Activated CD4-positive, alpha-beta memory T cell treated with anti-CD3 and anti-CD28 coated beads for 36 hours (primary cell): ENCODE results near the gene WASL. TPM values are rescaled to one million over a fixed set of nuclear protein-coding genes. Genes with fewer than 3 reads are reported as not detected.
"Not testable (repeated sequence)": the region's sequence is repeated elsewhere in the genome, so short reads cannot be mapped to it uniquely, and the experiment has no call there.

ENCODE experiments used
- CTCF ChIA-PET: fragments of 350-600 bp; sonication (Branson Sonifier 250); formaldehyde crosslinking; loops from one replicate; lab custom pipeline; 2021; ENCODE audit warnings: antibody characterized with exemption, inconsistent platforms; lab: Charles Lee
- POLR2A ChIA-PET: fragments of 350-600 bp; sonication (Branson Sonifier 250); formaldehyde crosslinking; loops from one replicate; lab custom pipeline; 2021; ENCODE audit warnings: antibody characterized with exemption; lab: Charles Lee
- DNase-seq: peaks from one replicate; pipeline ENCODE4 v3.0.0-alpha.2; 2020
- H3K27ac Mint-ChIP-seq: one replicate; pipeline ENCODE4 v1.8.0; 2021; ENCODE audit warnings: mixed read lengths
- H3K27me3 Mint-ChIP-seq: one replicate; pipeline ENCODE4 v1.8.0; 2021; ENCODE audit warnings: mixed read lengths
- H3K36me3 Mint-ChIP-seq: one replicate; pipeline ENCODE4 v1.8.0; 2021; ENCODE audit warnings: mixed read lengths
- H3K4me1 Mint-ChIP-seq: one replicate; pipeline ENCODE4 v1.8.0; 2021; ENCODE audit warnings: low read depth, mixed read lengths
- H3K4me3 Mint-ChIP-seq: one replicate; pipeline ENCODE4 v1.8.0; 2021; ENCODE audit warnings: mild to moderate bottlenecking, mixed read lengths
- H3K9me3 Mint-ChIP-seq: one replicate; pipeline ENCODE4 v1.8.0; 2021; ENCODE audit warnings: mixed read lengths
- intact Hi-C: fragments of 100-400 bp; cut with micrococcal nuclease; formaldehyde crosslinking; loops from one replicate; pipeline ENCODE4 v1.15.1; 2023
- total RNA-seq, 2 experiments: library from RNA; stranded (reverse); gene quantifications; one replicate each; pipeline ENCODE4 v1.2.3, GENCODE V29; 2021

WASL gene
- total RNA-seq, 2 experiments from 2014 or later = 5.1 to 5.9 TPM

- Mint-ChIP-seq H3K27me3 (peaks cover 4% of the 10 kb centered on the region), H3K27ac (no peak overlapping the region), H3K4me1 (no peaks in the 10 kb centered on the region), H3K4me3 (no peak overlapping the region), H3K36me3 (no peaks in the 10 kb centered on the region), H3K9me3 (no peaks in the 10 kb centered on the region)
- POLR2A ChIA-PET = no interaction called here
- no peak for DNase-seq
- intact Hi-C loops = no loop called here
- CTCF ChIA-PET = interaction anchor here (0.6 to 1.5 kb wide), 2 partner anchors 14 to 31 kb away, joined by 3 to 4 read pairs; no protein-coding TSS in a partner anchor
Observed at GRCh38 chr7:123784263-123784662, 35.5 kb upstream of the WASL start.

- Mint-ChIP-seq H3K27ac (no peak overlapping the region), H3K36me3 (no peaks in the 10 kb centered on the region), H3K4me3 (no peak overlapping the region), H3K4me1 (no peaks in the 10 kb centered on the region), H3K9me3 (no peaks in the 10 kb centered on the region), H3K27me3 (peaks cover 4% of the 10 kb centered on the region)
- CTCF ChIA-PET = no interaction called here
- no peak for DNase-seq
- POLR2A ChIA-PET = no interaction called here
- intact Hi-C loops = no loop called here
Observed at GRCh38 chr7:123783820-123784219, 35.0 kb upstream of the WASL start.

GRCh38 chr7:123782071-123782798 is 33.4 kb upstream of the WASL start:
- ChIA-PET CTCF (interaction anchor here (1.4 kb wide), 1 partner anchor 15 kb away, joined by 3 read pairs; no protein-coding TSS in a partner anchor), POLR2A (no interaction called here)
- H3K27ac Mint-ChIP-seq = no peak overlapping the region
- no peaks in the 10 kb centered on the region for H3K9me3 Mint-ChIP-seq
- H3K36me3 Mint-ChIP-seq = no peaks in the 10 kb centered on the region
- no peaks in the 10 kb centered on the region for H3K4me1 Mint-ChIP-seq
- no peak for DNase-seq
- no peak overlapping the region for H3K4me3 Mint-ChIP-seq
- intact Hi-C loops = no loop called here
- peaks cover 4% of the 10 kb centered on the region for H3K27me3 Mint-ChIP-seq

GRCh38 chr7:123780472-123780871 is 31.7 kb upstream of the WASL start:
- H3K4me1 Mint-ChIP-seq, H3K36me3 Mint-ChIP-seq, DNase-seq, intact Hi-C loops, H3K4me3 Mint-ChIP-seq, H3K9me3 Mint-ChIP-seq, H3K27me3 Mint-ChIP-seq, H3K27ac Mint-ChIP-seq, POLR2A ChIA-PET, CTCF ChIA-PET: not testable (repeated sequence)

GRCh38 chr7:123774496-123774895 is 25.7 kb upstream of the WASL start:
- intact Hi-C loops = no loop called here
- CTCF ChIA-PET = interaction anchor here (1.5 kb wide), 1 partner anchor 23 kb away, joined by 4 read pairs; no protein-coding TSS in a partner anchor
- H3K4me1 Mint-ChIP-seq = peaks cover 12% of the 10 kb centered on the region
- DNase-seq = no peak
- POLR2A ChIA-PET = no interaction called here
- no peaks in the 10 kb centered on the region for H3K9me3 Mint-ChIP-seq
- H3K27ac Mint-ChIP-seq = no peak overlapping the region
- H3K27me3 Mint-ChIP-seq = peaks cover 25% of the 10 kb centered on the region
- no peak overlapping the region for H3K4me3 Mint-ChIP-seq
- no peaks in the 10 kb centered on the region for H3K36me3 Mint-ChIP-seq

- H3K4me1 Mint-ChIP-seq = peaks cover 12% of the 10 kb centered on the region
- no peak for DNase-seq
- ChIA-PET CTCF (no interaction called here), POLR2A (no interaction called here)
- peaks cover 25% of the 10 kb centered on the region for H3K27me3 Mint-ChIP-seq
- no peak overlapping the region for H3K4me3 Mint-ChIP-seq
- H3K36me3 Mint-ChIP-seq = no peaks in the 10 kb centered on the region
- intact Hi-C loops = no loop called here
- H3K9me3 Mint-ChIP-seq = no peaks in the 10 kb centered on the region
- H3K27ac Mint-ChIP-seq = no peak overlapping the region
Observed at GRCh38 chr7:123773481-123773880, 24.7 kb upstream of the WASL start.

GRCh38 chr7:123772652-123773051 is 23.8 kb upstream of the WASL start:
- Mint-ChIP-seq H3K9me3 (no peaks in the 10 kb centered on the region), H3K27me3 (peaks cover 25% of the 10 kb centered on the region)
- POLR2A ChIA-PET = no interaction called here

GRCh38 chr7:123771846-123772245 is 23.0 kb upstream of the WASL start:
- intact Hi-C loops = no loop called here
- Mint-ChIP-seq H3K27me3 (peaks cover 29% of the 10 kb centered on the region), H3K27ac (no peak overlapping the region), H3K36me3 (no peaks in the 10 kb centered on the region), H3K9me3 (no peaks in the 10 kb centered on the region), H3K4me1 (peaks cover 12% of the 10 kb centered on the region), H3K4me3 (no peak overlapping the region)
- ChIA-PET CTCF (interaction anchor here (1.9 kb wide), 1 partner anchor 93 kb away, joined by 10 read pairs; no protein-coding TSS in a partner anchor), POLR2A (interaction anchor here (0.9 kb wide), 1 partner anchor 874 kb away, joined by 4 read pairs; no protein-coding TSS in a partner anchor)
- DNase-seq = no peak

More at GRCh38 chr7:123772652-123773051, 23.8 kb upstream of the WASL start:
- Mint-ChIP-seq H3K4me1 (peaks cover 12% of the 10 kb centered on the region), H3K36me3 (no peaks in the 10 kb centered on the region), H3K4me3 (no peak overlapping the region), H3K27ac (no peak overlapping the region)
- no peak for DNase-seq
- CTCF ChIA-PET = interaction anchor here (1.9 kb wide), 1 partner anchor 92 kb away, joined by 10 read pairs; no protein-coding TSS in a partner anchor
- intact Hi-C loops = no loop called here

- DNase-seq = no peak
- Mint-ChIP-seq H3K27me3 (peaks cover 29% of the 10 kb centered on the region), H3K9me3 (no peaks in the 10 kb centered on the region), H3K36me3 (no peaks in the 10 kb centered on the region), H3K27ac (no peak overlapping the region), H3K4me1 (peaks cover 12% of the 10 kb centered on the region), H3K4me3 (no peak overlapping the region)
- ChIA-PET POLR2A (interaction anchor here (0.9 kb wide), 1 partner anchor 874 kb away, joined by 4 read pairs; no protein-coding TSS in a partner anchor), CTCF (interaction anchor here (1.9 kb wide), 1 partner anchor 94 kb away, joined by 10 read pairs; no protein-coding TSS in a partner anchor)
- intact Hi-C loops = no loop called here
Observed at GRCh38 chr7:123771256-123771655, 22.5 kb upstream of the WASL start.

- Mint-ChIP-seq H3K36me3 (no peaks in the 10 kb centered on the region), H3K27ac (no peak overlapping the region), H3K4me1 (peaks cover 12% of the 10 kb centered on the region), H3K4me3 (no peak overlapping the region), H3K9me3 (no peaks in the 10 kb centered on the region), H3K27me3 (peaks cover 25% of the 10 kb centered on the region)
- POLR2A ChIA-PET = no interaction called here
- CTCF ChIA-PET = interaction anchor here (0.7 to 1.9 kb wide), 2 partner anchors 95 to 273 kb away, joined by 3 to 10 read pairs; no protein-coding TSS in a partner anchor
- intact Hi-C loops = loop anchor here (1.0 kb wide), 2 partner anchors 23 to 54 kb away; no protein-coding TSS in a partner anchor
- DNase-seq = peak; percentile 31
Observed at GRCh38 chr7:123770378-123770777, 21.6 kb upstream of the WASL start.

- Mint-ChIP-seq H3K4me3 (no peak overlapping the region), H3K36me3 (no peaks in the 10 kb centered on the region), H3K4me1 (peaks cover 12% of the 10 kb centered on the region), H3K27me3 (peaks cover 22% of the 10 kb centered on the region), H3K9me3 (no peaks in the 10 kb centered on the region), H3K27ac (no peak overlapping the region)
- intact Hi-C loops = no loop called here
- CTCF ChIA-PET = interaction anchor here (0.6 kb wide), 1 partner anchor 19 kb away, joined by 3 read pairs; no protein-coding TSS in a partner anchor
- DNase-seq = no peak
- POLR2A ChIA-PET = no interaction called here
Observed at GRCh38 chr7:123769371-123769770, 20.6 kb upstream of the WASL start.

- peaks cover 12% of the 10 kb centered on the region for H3K4me1 Mint-ChIP-seq
- no peak overlapping the region for H3K27ac Mint-ChIP-seq
- intact Hi-C loops = no loop called here
- ChIA-PET CTCF (no interaction called here), POLR2A (no interaction called here)
- peaks cover 4% of the 10 kb centered on the region for H3K9me3 Mint-ChIP-seq
- no peak for DNase-seq
- H3K27me3 Mint-ChIP-seq = peaks cover 22% of the 10 kb centered on the region
- no peaks in the 10 kb centered on the region for H3K36me3 Mint-ChIP-seq
- no peak overlapping the region for H3K4me3 Mint-ChIP-seq
Observed at GRCh38 chr7:123768493-123768892, 19.7 kb upstream of the WASL start.
